H1 (cell line): ENCODE results near the gene TGM2. TPM values are rescaled to one million over a fixed set of nuclear protein-coding genes. Genes with fewer than 3 reads are reported as not detected.

Experiments used
- EP300 ChIP-seq, 2 experiments: IDR thresholded peaks; 1 replicate in 1 of 2; 2 replicates in 1 of 2; pipeline ENCODE4 v1.6.1; 2011 to 2012; ENCODE audit warnings: low read depth in 2 of 2, low read length in 2 of 2, mild to moderate bottlenecking in 2 of 2, borderline replicate concordance in 1 of 2, inconsistent platforms in 1 of 2, moderate library complexity in 1 of 2
- polyA plus RNA-seq, 7 experiments: library from polyadenylated mRNA; depleted of rRNA in 3 of 7; stranded (reverse) in 5 of 7; unstranded in 2 of 7; fragments of >200 nt in 5 of 7; fragments of 200-250 nt in 2 of 7; gene quantifications; 1 replicate in 5 of 7; 2 replicates in 1 of 7; 4 replicates in 1 of 7; pipeline versions ENCODE4 v1.2.1 to v1.2.3, GENCODE V29; 2011 to 2013; ENCODE audit warnings: missing spikeins in 2 of 7, mixed read lengths in 2 of 7
- total RNA-seq: library from RNA; stranded (reverse); fragmentation: NEBNext Ultra II Directional; extraction: Animal tissue kit (Norgen Biotek cat#: 25700); gene quantifications from 2 replicates; pipeline ENCODE4 v1.2.1, GENCODE V29; 2021

Gene TGM2
- total and polyA plus RNA-seq, 2 of the 8 experiments (the other 6 are each of a cell fraction or from before 2014, with no cell fraction given) = 0.86 to 1.0 TPM

DNA sequence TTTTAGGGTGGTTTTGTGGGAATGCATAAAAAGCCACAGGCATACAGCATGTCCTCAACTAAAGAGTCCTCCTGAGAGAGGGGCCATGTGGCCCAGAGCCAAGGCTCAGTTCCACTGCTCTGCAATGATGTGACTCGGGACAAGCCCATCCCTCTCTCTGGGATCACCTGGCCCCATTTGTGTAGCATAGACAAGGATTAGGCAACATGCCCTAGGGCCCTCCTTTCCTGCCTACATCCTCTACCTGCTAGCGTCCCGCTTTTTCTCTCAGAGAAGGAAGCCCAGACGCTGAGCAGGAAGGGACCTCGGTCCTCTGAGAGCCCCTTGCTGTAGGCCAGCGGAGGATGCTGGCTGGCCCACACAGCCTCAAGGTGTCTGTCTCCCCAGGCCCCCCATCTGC is 8.8 kb downstream of the TGM2 start (continued):
- no peak for TF ChIP-seq EP300 (IDR thresholded peaks at IDR 0.05; ENCODE audit: borderline replicate concordance in 1 of 2, low read depth in 2 of 2, low read length in 2 of 2)
